Osteoblast (primary cell): ENCODE measurements around the gene RHNO1. TPM values are rescaled to one million over a fixed set of nuclear protein-coding genes. Genes with fewer than 3 reads are reported as not detected.

Source experiments
- DNase-seq: peaks from one replicate; pipeline ENCODE4 v3.0.0; 2011; ENCODE audit warnings: low spot score, mixed read lengths; ENCODE audit not compliant: insufficient read length; ENCODE audit errors: missing footprints
- H2AFZ ChIP-seq: 2 replicates; pipeline ENCODE4 v1.6.0; 2011; ENCODE audit warnings: mild to moderate bottlenecking, low read length
- H3K27ac ChIP-seq: 2 replicates; pipeline ENCODE4 v1.5.1; 2011; ENCODE audit warnings: mild to moderate bottlenecking, low read depth, low read length, moderate library complexity
- H3K27me3 ChIP-seq: 2 replicates; pipeline ENCODE4 v1.6.0; 2012; ENCODE audit warnings: mild to moderate bottlenecking, control low read depth, inconsistent platforms, low read length, moderate library complexity; ENCODE audit not compliant: insufficient read depth
- H3K36me3 ChIP-seq: 2 replicates; pipeline ENCODE4 v1.5.1; 2011; ENCODE audit warnings: mild to moderate bottlenecking, low read length, control low read depth, moderate library complexity; ENCODE audit not compliant: insufficient read depth
- H3K4me1 ChIP-seq: 2 replicates; pipeline ENCODE4 v1.5.1; 2011; ENCODE audit warnings: mild to moderate bottlenecking, low read length, control low read depth, moderate library complexity; ENCODE audit not compliant: insufficient read depth
- H3K4me2 ChIP-seq: 2 replicates; pipeline ENCODE4 v1.6.0; 2011; ENCODE audit warnings: mild to moderate bottlenecking, low read length; ENCODE audit not compliant: insufficient read depth
- H3K4me3 ChIP-seq: fragments of 200-600 bp; sonication (generic); 3 replicates; pipeline ENCODE4 v1.5.1; 2012; ENCODE audit warnings: mild to moderate bottlenecking, low read length, inconsistent platforms; ENCODE audit not compliant: insufficient read depth
- H3K79me2 ChIP-seq: 2 replicates; pipeline ENCODE4 v1.6.0; 2012; ENCODE audit warnings: mild to moderate bottlenecking, low read length, control low read depth, inconsistent platforms; ENCODE audit not compliant: insufficient read depth
- H3K9me3 ChIP-seq: 2 replicates; pipeline ENCODE4 v1.5.1; 2011; ENCODE audit warnings: low read depth, low read length, control low read depth
- H4K20me1 ChIP-seq: 2 replicates; pipeline ENCODE4 v1.6.0; 2012; ENCODE audit warnings: mild to moderate bottlenecking, low read length, control low read depth; ENCODE audit not compliant: insufficient read depth
- CTCF ChIP-seq: IDR thresholded peaks from 2 replicates; pipeline ENCODE4 v1.5.1; 2011; ENCODE audit warnings: mild to moderate bottlenecking, low read depth, low read length, moderate library complexity; ENCODE audit errors: extremely low read depth
- total RNA-seq: library from RNA; depleted of rRNA; stranded (reverse); fragments of >200 nt; gene quantifications from 2 replicates; pipeline ENCODE4 v1.2.3, GENCODE V29; 2012

Gene RHNO1
- total RNA-seq, 1 donor, result 28.6 TPM

GRCh38 chr12:2845280-2845679 lies 31.7 kb upstream of the RHNO1 start:
- H3K27me3 ChIP-seq, result no peaks in the 10 kb centered on the region
- peak overlapping the region; percentile 51 for H3K4me2 ChIP-seq
- H3K4me1 ChIP-seq, result peaks cover 25% of the 10 kb centered on the region
- no peak for TF ChIP-seq CTCF
- no peaks in the 10 kb centered on the region for H3K9me3 ChIP-seq
- no peaks in the 10 kb centered on the region for H4K20me1 ChIP-seq
- peak overlapping the region; percentile 33 for H3K4me3 ChIP-seq
- H3K36me3 ChIP-seq, result no peaks in the 10 kb centered on the region
- H2AFZ ChIP-seq, result peak overlapping the region; percentile 93
- no peaks in the 10 kb centered on the region for H3K79me2 ChIP-seq
- DNase-seq, result peak; percentile 90
- peak overlapping the region; percentile 58 for H3K27ac ChIP-seq

GRCh38 chr12:2851931-2852330 lies 25.1 kb upstream of the RHNO1 start:
- DNase-seq, result no peak
- Histone ChIP-seq H3K4me1 (peaks cover 10% of the 10 kb centered on the region), H3K9me3 (no peaks in the 10 kb centered on the region), H3K27ac (no peak overlapping the region), H4K20me1 (no peaks in the 10 kb centered on the region), H3K4me3 (no peak overlapping the region), H3K4me2 (no peak overlapping the region), H3K27me3 (no peaks in the 10 kb centered on the region), H3K36me3 (no peaks in the 10 kb centered on the region), H2AFZ (no peak overlapping the region), H3K79me2 (no peaks in the 10 kb centered on the region)
- no peak for TF ChIP-seq CTCF

- H3K4me1 ChIP-seq, result peaks cover 10% of the 10 kb centered on the region
- TF ChIP-seq CTCF, result peak; percentile 91
- no peak overlapping the region for H2AFZ ChIP-seq
- H4K20me1 ChIP-seq, result no peaks in the 10 kb centered on the region
- H3K4me3 ChIP-seq, result no peak overlapping the region
- no peak overlapping the region for H3K27ac ChIP-seq
- H3K79me2 ChIP-seq, result no peaks in the 10 kb centered on the region
- H3K9me3 ChIP-seq, result no peaks in the 10 kb centered on the region
- peak overlapping the region; percentile 12 for H3K4me2 ChIP-seq
- H3K27me3 ChIP-seq, result no peaks in the 10 kb centered on the region
- DNase-seq, result peak; percentile 97
- H3K36me3 ChIP-seq, result no peaks in the 10 kb centered on the region
Observed at GRCh38 chr12:2853626-2854025, 23.4 kb upstream of the RHNO1 start.

- H4K20me1 ChIP-seq, result no peaks in the 10 kb centered on the region
- no peak overlapping the region for H3K4me3 ChIP-seq
- peaks cover 5% of the 10 kb centered on the region for H3K4me1 ChIP-seq
- H3K27me3 ChIP-seq, result no peaks in the 10 kb centered on the region
- no peaks in the 10 kb centered on the region for H3K9me3 ChIP-seq
- TF ChIP-seq CTCF, result no peak
- no peak overlapping the region for H3K4me2 ChIP-seq
- no peaks in the 10 kb centered on the region for H3K79me2 ChIP-seq
- DNase-seq, result no peak
- H2AFZ ChIP-seq, result no peak overlapping the region
- H3K27ac ChIP-seq, result no peak overlapping the region
- H3K36me3 ChIP-seq, result peaks cover 5% of the 10 kb centered on the region
Observed at GRCh38 chr12:2854669-2855453, 22.2 kb upstream of the RHNO1 start.
